Hematopoietic multipotent progenitor cell treated with erythropoietin and hydrocortisone succinate and interleukin-3 and kit ligand, for 4 days (in vitro differentiated cells): Measurements from ENCODE around the gene NCOR2.
A peak's percentile ranks its signal among the peaks of the same experiment; 100 is the strongest.
"Not testable (repeated sequence)": the region's sequence is repeated elsewhere in the genome, so short reads cannot be mapped to it uniquely, and the experiment has no call there.

ENCODE experiments used
- DNase-seq: peaks from one replicate; pipeline ENCODE4 v3.0.0-alpha.2; 2015

NCOR2 gene

GRCh38 chr12:124599074-124599999 lies 31.9 kb upstream of the NCOR2 start:
- DNase-seq: peak; percentile 69

- DNase-seq: no peak
Measured at GRCh38 chr12:124597041-124597440, 29.6 kb upstream of the NCOR2 start.

GRCh38 chr12:124595444-124595843 lies 28.0 kb upstream of the NCOR2 start:
- DNase-seq: no peak

- no peak for DNase-seq
Measured at GRCh38 chr12:124594851-124595250, 27.4 kb upstream of the NCOR2 start.

GRCh38 chr12:124593851-124594401 lies 26.5 kb upstream of the NCOR2 start:
- DNase-seq: no peak

GRCh38 chr12:124593176-124593575 lies 25.8 kb upstream of the NCOR2 start:
- DNase-seq: no peak

GRCh38 chr12:124592481-124593160 lies 25.2 kb upstream of the NCOR2 start:
- peak; percentile 65 for DNase-seq

- no peak for DNase-seq
Measured at GRCh38 chr12:124592050-124592449, 24.6 kb upstream of the NCOR2 start.

GRCh38 chr12:124590447-124590846 lies 23.0 kb upstream of the NCOR2 start:
- no peak for DNase-seq

GRCh38 chr12:124588751-124589267 lies 21.4 kb upstream of the NCOR2 start:
- DNase-seq: peak; percentile 64

- no peak for DNase-seq
Measured at GRCh38 chr12:124588018-124588634, 20.7 kb upstream of the NCOR2 start.

- DNase-seq: no peak
Measured at GRCh38 chr12:124586756-124587155, 19.3 kb upstream of the NCOR2 start.

- DNase-seq: not testable (repeated sequence)
Measured at GRCh38 chr12:124584494-124584893, 17.1 kb upstream of the NCOR2 start.

GRCh38 chr12:124583854-124584253 lies 16.4 kb upstream of the NCOR2 start:
- DNase-seq: no peak

- DNase-seq: no peak
Measured at GRCh38 chr12:124582108-124582424, 14.7 kb upstream of the NCOR2 start.

GRCh38 chr12:124581307-124582107 lies 14.1 kb upstream of the NCOR2 start:
- DNase-seq: no peak

GRCh38 chr12:124579921-124580517 lies 12.6 kb upstream of the NCOR2 start:
- DNase-seq: no peak

GRCh38 chr12:124578854-124579253 lies 11.4 kb upstream of the NCOR2 start:
- no peak for DNase-seq

GRCh38 chr12:124578445-124578844 lies 11.0 kb upstream of the NCOR2 start:
- no peak for DNase-seq

GRCh38 chr12:124577986-124578385 lies 10.6 kb upstream of the NCOR2 start:
- DNase-seq: no peak

GRCh38 chr12:124577374-124577773 lies 10.0 kb upstream of the NCOR2 start:
- DNase-seq: no peak

GRCh38 chr12:124576061-124576650 lies 8.7 kb upstream of the NCOR2 start:
- no peak for DNase-seq
